Adrenal gland (tissue), 19 donors: ENCODE data around the gene MAPK1. TPM values are rescaled to one million over a fixed set of nuclear protein-coding genes. Genes with fewer than 3 reads are reported as not detected.
"Not testable (repeated sequence)": the region's sequence is repeated elsewhere in the genome, so short reads cannot be mapped to it uniquely, and the experiment has no call there.

Experiments
- DNase-seq, 7 donors: peaks; one replicate each; pipeline ENCODE4 v3.0.0-alpha.2; 2019 to 2020
- H3K27ac ChIP-seq, 5 donors: fragments of 200-600 bp; sonication (generic) in 4 of 5; 1 replicate in 3 of 5; 2 replicates in 2 of 5; pipeline versions ENCODE4 v1.5.1 to v1.8.0; 2016 to 2020; ENCODE audit warnings: mild to moderate bottlenecking in 1 of 5
- H3K27me3 ChIP-seq: fragments of 200-600 bp; 2 replicates; pipeline ENCODE4 v1.8.0; 2021
- H3K36me3 ChIP-seq, 2 donors: fragments of 200-600 bp; replicated peaks in 1 of 2; 1 replicate in 1 of 2; 2 replicates in 1 of 2; pipeline versions ENCODE4 v1.5.1 to v1.8.0; 2018 to 2022
- H3K4me1 ChIP-seq, 2 donors: fragments of 200-600 bp; replicated peaks in 1 of 2; 1 replicate in 1 of 2; 2 replicates in 1 of 2; pipeline versions ENCODE4 v1.5.1 to v1.8.0; 2018 to 2021
- H3K4me3 ChIP-seq, 4 donors: fragments of 200-600 bp; sonication (generic) in 3 of 4; one replicate each; pipeline ENCODE4 v1.5.1; 2016 to 2018
- H3K9me3 ChIP-seq, 3 donors: fragments of 200-600 bp; sonication (generic) in 1 of 3; replicated peaks in 1 of 3; 1 replicate in 2 of 3; 2 replicates in 1 of 3; pipeline versions ENCODE4 v1.5.1 to v1.8.0; 2016 to 2021
- POLR2A ChIP-seq, 2 donors: fragments of 450-650 bp; IDR thresholded peaks; one replicate each; pipeline ENCODE4 v1.6.1; 2017; ENCODE audit warnings: antibody characterized with exemption in 2 of 2, mild to moderate bottlenecking in 2 of 2, moderate library complexity in 1 of 2
- WGBS, 4 donors: extraction: QIAGEN DNeasy Blood & Tissue Kit in 2 of 4; methylation state at CpG; one replicate each; pipeline versions ENCODE4 v1.1.5 to v1.1.7; 2013 to 2017; 5-methylcytosine and 5-hydroxymethylcytosine counted together
- intact Hi-C, 2 donors: fragments of 100-400 bp; cut with DNase I; formaldehyde crosslinking; loops; one replicate each; pipeline versions ENCODE4 v1.14.1 to v1.15.0; 2022 to 2023
- long read RNA-seq, 10 donors: library from polyadenylated mRNA in 3 of 10; unstranded in 2 of 10; stranded (forward) in 1 of 10; transcript quantifications; one replicate each; pipeline ENCODE4 v2.0.0 and lab custom pipeline, GENCODE V29; 2021 to 2026
- polyA plus RNA-seq, 3 donors: library from polyadenylated mRNA; stranded (reverse); fragments of 200-250 nt in 2 of 3; fragments of 350-450 nt in 1 of 3; fragmentation: Illumina TruSeq in 1 of 3; extraction: RNeasy Lipid Tissue Mini Kit (QIAGEN cat#74804) in 1 of 3; gene quantifications; one replicate each; pipeline ENCODE4 v1.2.3, GENCODE V29; 2013 to 2014
- total RNA-seq, 9 donors: library from RNA; depleted of rRNA in 4 of 9; stranded (reverse); fragments of >200 nt in 4 of 9; fragments of 120-200 nt in 1 of 9; fragmentation: NEBNext Ultra II Directional in 1 of 9; extraction: Animal tissue kit (Norgen Biotek cat#: 25700) in 1 of 9; gene quantifications; one replicate each; pipeline versions ENCODE4 v1.1.0 to v1.2.4, GENCODE V29; 2013 to 2023
- TF ChIP-seq, protein P1 (sequence below), 6 experiments: fragments of 450-650 bp in 4 of 6; fragments of 200-600 bp in 2 of 6; sonication (generic) in 1 of 6; IDR thresholded peaks; 1 replicate in 5 of 6; 2 replicates in 1 of 6; pipeline versions ENCODE4 v1.5.1 to v1.8.0; 2016 to 2021; ENCODE audit warnings: antibody characterized with exemption in 6 of 6, mild to moderate bottlenecking in 2 of 6, moderate library complexity in 1 of 6
- donor health status: healthy with polysubstance abuse.
- donor health status: Bipolar disorder and iron deficiency.
- donor health status: DM: yes; HTN: yes; CAD: no.
- donor health status: DM: no; HTN: no; CAD: no.
- donor health status: DM: no; HTN: no; CAD: no.
- donor health status: DM: yes; HTN: yes; CAD: no.

The MAPK1 gene
- total RNA-seq (100 to 1,000 TPM in 5 of 9 donors, 10 to 100 TPM in 4; 63.3 to 201 (median 109) TPM), polyA plus RNA-seq (100 to 1,000 TPM in 1 of 3 donors, 10 to 100 TPM in 1, 1 to 10 TPM in 1; 9.6 to 142 (median 10.3) TPM)
- long read RNA-seq, donor 1, full-length matches to known transcripts = 30 of 42 reads
- long read RNA-seq, donor 1, partial matches to known transcripts = 12 of 42 reads
- long read RNA-seq, donor 1, other reads (novel, unspliced or antisense) = 0 of 42 reads
- long read RNA-seq, donor 2, full-length matches to known transcripts = 22 of 37 reads
- long read RNA-seq, donor 2, partial matches to known transcripts = 15 of 37 reads
- long read RNA-seq, donor 2, other reads (novel, unspliced or antisense) = 0 of 37 reads
- long read RNA-seq, donor 3, full-length matches to known transcripts = 20 of 42 reads
- long read RNA-seq, donor 3, partial matches to known transcripts = 22 of 42 reads
- long read RNA-seq, donor 3, other reads (novel, unspliced or antisense) = 0 of 42 reads
- long read RNA-seq, donor 4, partial matches to known transcripts = 1 of 10 reads
- long read RNA-seq, donor 4, other reads (novel, unspliced or antisense) = 9 of 10 reads
- long read RNA-seq, donor 5, full-length matches to known transcripts = 161 of 175 reads
- long read RNA-seq, donor 5, partial matches to known transcripts = 1 of 175 reads
- long read RNA-seq, donor 5, other reads (novel, unspliced or antisense) = 13 of 175 reads
- long read RNA-seq, donor 6, full-length matches to known transcripts = 1 of 7 reads
- long read RNA-seq, donor 6, partial matches to known transcripts = 2 of 7 reads
- long read RNA-seq, donor 6, other reads (novel, unspliced or antisense) = 4 of 7 reads
- long read RNA-seq, donor 7, full-length matches to known transcripts = 18 of 26 reads
- long read RNA-seq, donor 7, partial matches to known transcripts = 8 of 26 reads
- long read RNA-seq, donor 7, other reads (novel, unspliced or antisense) = 0 of 26 reads
- long read RNA-seq, donor 8, full-length matches to known transcripts = 37 of 46 reads
- long read RNA-seq, donor 8, partial matches to known transcripts = 9 of 46 reads
- long read RNA-seq, donor 8, other reads (novel, unspliced or antisense) = 0 of 46 reads
- long read RNA-seq, donor 9, full-length matches to known transcripts = 16 of 24 reads
- long read RNA-seq, donor 9, partial matches to known transcripts = 8 of 24 reads
- long read RNA-seq, donor 9, other reads (novel, unspliced or antisense) = 0 of 24 reads
- long read RNA-seq, donor 10, full-length matches to known transcripts = 8 of 13 reads
- long read RNA-seq, donor 10, partial matches to known transcripts = 5 of 13 reads
- long read RNA-seq, donor 10, other reads (novel, unspliced or antisense) = 0 of 13 reads

DNA sequence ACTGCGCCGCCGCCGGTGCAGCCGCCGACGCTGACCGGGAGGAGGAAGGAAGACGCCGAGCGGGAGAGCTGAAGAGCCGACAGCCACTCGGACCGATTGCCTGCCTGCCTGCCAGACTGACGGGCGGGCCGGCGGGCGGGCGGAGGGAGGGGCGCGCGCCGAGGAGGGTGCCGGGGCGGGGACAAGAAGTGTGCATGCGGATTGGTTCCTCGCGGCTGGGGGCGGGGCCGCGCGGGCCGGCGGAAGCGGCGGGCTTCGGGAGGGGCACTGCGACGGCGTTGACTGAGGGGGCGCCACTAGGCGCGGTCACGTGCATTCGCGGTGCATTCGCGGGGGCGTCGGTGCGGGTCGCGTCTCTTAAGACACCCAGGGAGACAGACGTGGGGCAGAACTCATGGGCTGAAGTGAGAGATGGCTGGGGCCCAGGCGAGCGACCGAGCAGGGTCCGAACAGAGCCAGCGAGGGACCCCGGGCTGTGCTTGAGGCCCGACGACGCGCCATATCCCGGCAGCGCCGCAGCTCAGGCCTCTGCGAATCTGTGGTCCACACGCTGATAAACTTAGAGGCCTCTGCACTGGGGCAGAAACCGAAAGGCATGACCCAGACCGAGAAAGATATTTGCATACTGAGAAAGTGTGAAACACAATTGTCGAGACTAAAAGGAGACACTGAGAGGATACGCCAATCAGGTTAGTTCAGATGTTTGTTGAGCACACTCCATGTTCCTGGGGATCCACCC lies at the start of gene MAPK1:
Gene MAPK1 (minus strand): TSS at position 118 of the 739 bp plus-strand sequence. CDS start 205 bp downstream, outside the sequence.
- no peaks in the 10 kb centered on the region for H3K36me3 ChIP-seq
- peak within 1 kb of the TSS; percentile 11 to 97 (median 54) for H3K4me3 ChIP-seq
- intact Hi-C loops = loop anchor here in 1 of 2 donors (10.0 kb wide), 2 partner anchors 63 to 67 kb away; no protein-coding TSS in a partner anchor
- peak within 1 kb of the TSS in 4 of 5 donors; percentile 81 to 97 (median 84) for H3K27ac ChIP-seq
- peak; percentile 90 to 95 (median 93) for DNase-seq
- TF ChIP-seq, protein P1, sequence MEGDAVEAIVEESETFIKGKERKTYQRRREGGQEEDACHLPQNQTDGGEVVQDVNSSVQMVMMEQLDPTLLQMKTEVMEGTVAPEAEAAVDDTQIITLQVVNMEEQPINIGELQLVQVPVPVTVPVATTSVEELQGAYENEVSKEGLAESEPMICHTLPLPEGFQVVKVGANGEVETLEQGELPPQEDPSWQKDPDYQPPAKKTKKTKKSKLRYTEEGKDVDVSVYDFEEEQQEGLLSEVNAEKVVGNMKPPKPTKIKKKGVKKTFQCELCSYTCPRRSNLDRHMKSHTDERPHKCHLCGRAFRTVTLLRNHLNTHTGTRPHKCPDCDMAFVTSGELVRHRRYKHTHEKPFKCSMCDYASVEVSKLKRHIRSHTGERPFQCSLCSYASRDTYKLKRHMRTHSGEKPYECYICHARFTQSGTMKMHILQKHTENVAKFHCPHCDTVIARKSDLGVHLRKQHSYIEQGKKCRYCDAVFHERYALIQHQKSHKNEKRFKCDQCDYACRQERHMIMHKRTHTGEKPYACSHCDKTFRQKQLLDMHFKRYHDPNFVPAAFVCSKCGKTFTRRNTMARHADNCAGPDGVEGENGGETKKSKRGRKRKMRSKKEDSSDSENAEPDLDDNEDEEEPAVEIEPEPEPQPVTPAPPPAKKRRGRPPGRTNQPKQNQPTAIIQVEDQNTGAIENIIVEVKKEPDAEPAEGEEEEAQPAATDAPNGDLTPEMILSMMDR (IDR thresholded peaks at IDR 0.05) = peak in 5 of 6 experiments; percentile 12 to 48 (median 34)
- peak; percentile 68 to 86 for TF ChIP-seq POLR2A (IDR thresholded peaks at IDR 0.05)
- peaks cover 0 to 46% of the 10 kb centered on the region in 2 donors for H3K4me1 ChIP-seq
- WGBS, 4 donors = 1 to 2% (median 1%) methylated on average over 4 to 74 of the region's 74 CpGs
- no peaks in the 10 kb centered on the region for H3K9me3 ChIP-seq
- H3K27me3 ChIP-seq = no peaks in the 10 kb centered on the region

DNA sequence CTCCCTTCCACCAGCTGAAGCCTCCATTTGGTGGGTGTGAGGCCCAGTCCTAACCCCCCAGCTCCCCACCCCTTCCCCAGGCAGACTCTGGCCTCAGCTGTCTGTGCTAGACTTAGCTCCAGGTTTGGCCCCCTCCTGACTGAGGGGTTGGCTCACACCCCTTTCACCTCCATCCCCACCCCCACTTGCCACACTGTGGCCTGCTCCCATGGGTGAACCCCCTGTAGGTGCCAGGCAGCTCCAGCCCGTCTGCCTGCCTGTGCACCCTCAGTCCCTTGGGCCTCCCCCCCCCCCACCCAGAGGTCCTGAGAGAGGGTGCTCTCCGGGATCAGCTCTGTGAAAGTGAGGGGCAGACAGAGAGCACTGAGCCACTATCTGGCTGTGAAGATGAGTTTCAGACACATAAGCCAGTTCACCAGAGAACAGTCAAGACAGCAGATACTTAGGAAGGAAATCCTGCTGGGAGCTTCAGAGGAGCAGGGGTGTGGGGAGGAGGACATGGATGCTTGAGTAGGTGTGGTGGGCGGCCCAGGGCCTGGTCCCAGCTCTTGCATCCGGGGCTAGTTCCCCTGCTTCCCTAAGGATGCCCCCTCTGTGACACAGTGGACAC lies 49.0 kb upstream of the MAPK1 start:
- Histone ChIP-seq H3K36me3 (peaks cover 0 to under 1% of the 10 kb centered on the region in 2 donors), H3K27ac (peak overlapping the region in 1 of 5 donors; percentile 40), H3K9me3 (no peaks in the 10 kb centered on the region), H3K27me3 (no peaks in the 10 kb centered on the region), H3K4me1 (peaks cover 14 to 16% of the 10 kb centered on the region in 2 donors), H3K4me3 (no peak overlapping the region)
- TF ChIP-seq, protein P1 (IDR thresholded peaks at IDR 0.05) = no peak
- TF ChIP-seq POLR2A (IDR thresholded peaks at IDR 0.05) = no peak
- 76 to 94% (median 91%) methylated on average over 2 to 4 of the region's 4 CpGs for WGBS, 4 donors
- DNase-seq = no peak
- intact Hi-C loops = no loop called here

DNA sequence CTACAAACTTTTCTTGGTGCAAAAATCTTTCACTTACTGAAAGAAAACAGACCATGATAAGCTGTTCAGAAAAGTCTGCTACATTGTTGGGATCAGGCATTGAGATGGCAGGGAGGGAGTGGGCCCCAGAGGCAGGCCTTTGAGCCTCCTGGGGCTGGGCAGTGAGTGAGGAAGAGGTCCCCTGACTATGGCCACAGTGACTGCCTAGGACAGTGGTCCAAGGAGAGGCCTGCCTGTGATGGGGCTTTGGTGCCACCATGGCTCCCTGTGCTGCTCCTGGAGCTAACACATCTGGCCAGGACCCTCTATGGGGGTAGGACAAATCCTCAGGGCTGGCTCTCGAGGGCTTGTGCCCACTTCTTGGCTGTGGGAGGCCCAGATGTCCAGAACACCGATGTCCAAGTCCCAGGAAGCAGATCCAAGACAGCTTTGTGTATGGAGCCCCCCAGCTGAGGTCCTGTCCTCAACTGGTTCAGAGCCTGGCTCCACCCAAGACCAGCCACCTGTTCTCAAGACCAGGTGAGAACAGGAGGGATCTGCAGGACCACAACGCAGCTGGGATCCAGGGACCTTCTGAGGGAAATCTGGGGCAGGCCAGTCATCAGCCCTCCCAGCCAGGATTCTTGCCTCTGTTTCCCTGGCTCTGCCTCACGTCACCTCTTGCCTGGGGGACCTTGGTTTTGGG lies 48.3 kb upstream of the MAPK1 start:
- no peaks in the 10 kb centered on the region for H3K9me3 ChIP-seq
- intact Hi-C loops = no loop called here
- H3K4me3 ChIP-seq = no peak overlapping the region
- H3K27ac ChIP-seq = no peak overlapping the region
- H3K4me1 ChIP-seq = peaks cover 14% of the 10 kb centered on the region in 2 donors
- 83 to 100% (median 94%) methylated on average over 2 to 4 of the region's 4 CpGs for WGBS, 4 donors
- DNase-seq = no peak
- H3K36me3 ChIP-seq = no peaks in the 10 kb centered on the region
- H3K27me3 ChIP-seq = no peaks in the 10 kb centered on the region
- TF ChIP-seq POLR2A (IDR thresholded peaks at IDR 0.05) = no peak
- TF ChIP-seq, protein P1 (IDR thresholded peaks at IDR 0.05) = no peak

DNA sequence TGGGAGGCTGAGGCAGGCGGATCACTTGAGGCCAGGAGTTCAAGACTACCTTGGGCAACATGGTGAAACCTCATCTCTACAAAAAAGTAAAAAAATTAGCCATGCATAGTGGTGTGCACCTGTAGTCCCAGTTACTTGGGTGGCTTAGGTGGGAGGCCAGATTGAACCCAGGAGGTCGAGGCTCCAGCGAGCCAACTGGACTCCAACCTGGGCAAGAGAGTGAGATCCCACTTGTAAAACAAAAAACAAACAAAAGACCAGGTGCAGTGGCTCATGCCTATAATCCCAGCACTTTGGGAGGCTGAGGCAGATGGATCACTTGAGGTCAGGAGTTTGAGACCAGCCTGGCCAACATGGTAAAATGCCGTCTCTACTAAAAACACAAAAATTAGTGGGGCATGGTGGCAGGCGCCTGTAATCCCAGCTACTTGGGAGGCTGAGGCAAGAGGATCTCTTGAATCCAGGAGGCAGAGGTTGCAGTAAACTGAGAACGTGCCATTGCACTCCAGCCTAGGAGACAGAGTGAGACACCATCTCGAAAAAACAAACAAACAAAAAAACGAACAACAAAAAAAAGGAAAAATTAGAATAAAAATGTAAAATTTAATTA lies 46.7 kb upstream of the MAPK1 start:
- H3K27ac ChIP-seq, H3K27me3 ChIP-seq, H3K4me3 ChIP-seq, DNase-seq, H3K9me3 ChIP-seq, intact Hi-C loops, H3K36me3 ChIP-seq: not testable (repeated sequence)
- WGBS, 4 donors = 82 to 98% (median 94%) methylated on average over 8 of the region's 8 CpGs
- peaks cover 14% of the 10 kb centered on the region in 2 donors for H3K4me1 ChIP-seq

DNA sequence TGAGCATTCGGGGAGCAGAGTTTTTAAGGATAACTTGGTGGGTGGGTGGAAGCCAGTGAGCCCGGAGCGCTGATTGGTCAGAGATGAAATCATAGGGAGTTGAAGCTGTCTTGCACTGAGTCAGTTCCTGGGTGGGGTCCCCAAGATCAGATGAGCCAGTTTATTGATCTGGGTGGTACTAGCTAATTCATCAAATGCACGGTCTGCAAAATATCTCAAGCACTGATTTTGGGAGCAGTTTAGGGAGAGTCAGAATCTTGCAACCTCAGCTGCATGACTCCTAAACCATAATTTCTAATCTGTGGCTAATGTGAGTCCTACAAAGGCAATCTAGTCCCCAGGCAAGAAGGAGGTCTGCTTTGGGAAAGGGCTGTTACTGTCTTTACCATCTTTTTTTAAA lies 42.9 kb upstream of the MAPK1 start:
- H3K27ac ChIP-seq, H3K4me3 ChIP-seq, intact Hi-C loops, DNase-seq, H3K36me3 ChIP-seq, H3K9me3 ChIP-seq, H3K4me1 ChIP-seq, H3K27me3 ChIP-seq: not testable (repeated sequence)
- WGBS, 4 donors = 91 to 94% (median 94%) methylated on average over 4 of the region's 4 CpGs
